Fibroblast of skin of right biceps (primary cell): ENCODE data around the gene DZIP3.
"Not testable (repeated sequence)": the region's sequence is repeated elsewhere in the genome, so short reads cannot be mapped to it uniquely, and the experiment has no call there.

ENCODE experiments used
- DNase-seq: peaks from one replicate; pipeline ENCODE4 v3.0.0-alpha.2; 2013

The DZIP3 gene

GRCh38 chr3:108599677-108600409 is 10.3 kb downstream of the DZIP3 start:
- DNase-seq: no peak

GRCh38 chr3:108602249-108602934 is 12.9 kb downstream of the DZIP3 start:
- DNase-seq: no peak

GRCh38 chr3:108602935-108603294 is 13.4 kb downstream of the DZIP3 start:
- no peak for DNase-seq

GRCh38 chr3:108603691-108604090 is 14.2 kb downstream of the DZIP3 start:
- DNase-seq: peak; percentile 18

- DNase-seq: no peak
Measured at GRCh38 chr3:108605028-108605427, 15.5 kb downstream of the DZIP3 start.

- no peak for DNase-seq
Measured at GRCh38 chr3:108605491-108605890, 16.0 kb downstream of the DZIP3 start.

- no peak for DNase-seq
Measured at GRCh38 chr3:108608750-108609149, 19.2 kb downstream of the DZIP3 start.

GRCh38 chr3:108610651-108611050 is 21.1 kb downstream of the DZIP3 start:
- DNase-seq: no peak

- not testable (repeated sequence) for DNase-seq
Measured at GRCh38 chr3:108616090-108616489, 26.6 kb downstream of the DZIP3 start.

- no peak for DNase-seq
Measured at GRCh38 chr3:108620250-108620649, 30.7 kb downstream of the DZIP3 start.

- DNase-seq: peak; percentile 1
Measured at GRCh38 chr3:108623504-108623903, 34.0 kb downstream of the DZIP3 start.

- DNase-seq: no peak
Measured at GRCh38 chr3:108629974-108630373, 40.5 kb downstream of the DZIP3 start.

GRCh38 chr3:108642526-108642925 is 53.0 kb downstream of the DZIP3 start:
- no peak for DNase-seq

- DNase-seq: no peak
Measured at GRCh38 chr3:108645364-108645763, 55.8 kb downstream of the DZIP3 start.

GRCh38 chr3:108655664-108656063 is 66.1 kb downstream of the DZIP3 start:
- not testable (repeated sequence) for DNase-seq

GRCh38 chr3:108661699-108662098 is 72.2 kb downstream of the DZIP3 start:
- DNase-seq: no peak

- DNase-seq: peak; percentile 61
Measured at GRCh38 chr3:108662142-108662738, 72.7 kb downstream of the DZIP3 start.

GRCh38 chr3:108664266-108664665 is 74.7 kb downstream of the DZIP3 start:
- no peak for DNase-seq

- DNase-seq: no peak
Measured at GRCh38 chr3:108667312-108667711, 77.8 kb downstream of the DZIP3 start.

- no peak for DNase-seq
Measured at GRCh38 chr3:108669208-108669607, 79.7 kb downstream of the DZIP3 start.

- no peak for DNase-seq
Measured at GRCh38 chr3:108672701-108673100, 83.2 kb downstream of the DZIP3 start.

GRCh38 chr3:108673988-108674661 is 84.6 kb downstream of the DZIP3 start:
- DNase-seq: peak; percentile 3

GRCh38 chr3:108677811-108678210 is 88.3 kb downstream of the DZIP3 start:
- no peak for DNase-seq

GRCh38 chr3:108692286-108692685 is 102.8 kb downstream of the DZIP3 start:
- not testable (repeated sequence) for DNase-seq
